Lower lobe of right lung (tissue), 2 donors: ENCODE results near the gene MYO10. TPM values are rescaled to one million over a fixed set of nuclear protein-coding genes. Genes with fewer than 3 reads are reported as not detected.

Experiments
- ATAC-seq, 2 donors: fragments of 200-7000 bp; cut with Tn5 transposase; one replicate each; pipeline ENCODE4 v1.9.1; 2020 to 2022; ENCODE audit warnings: mild to moderate bottlenecking in 2 of 2, moderate library complexity in 2 of 2
- DNase-seq: peaks from one replicate; pipeline ENCODE4 v3.0.0-alpha.2; 2020
- H3K27ac ChIP-seq: fragments of 200-600 bp; one replicate; pipeline ENCODE4 v1.8.0; 2022
- H3K27me3 ChIP-seq: fragments of 200-600 bp; one replicate; pipeline ENCODE4 v1.8.0; 2022; ENCODE audit warnings: low read depth
- H3K36me3 ChIP-seq: fragments of 200-600 bp; one replicate; pipeline ENCODE4 v1.8.0; 2022; ENCODE audit warnings: mild to moderate bottlenecking
- H3K4me1 ChIP-seq: fragments of 200-600 bp; one replicate; pipeline ENCODE4 v1.8.0; 2022
- H3K4me3 ChIP-seq: fragments of 200-600 bp; one replicate; pipeline ENCODE4 v1.8.0; 2022; ENCODE audit warnings: mild to moderate bottlenecking
- H3K9me3 ChIP-seq: fragments of 200-600 bp; one replicate; pipeline ENCODE4 v1.8.0; 2022
- intact Hi-C: fragments of 100-400 bp; cut with DNase I; formaldehyde crosslinking; loops from one replicate; pipeline ENCODE4 v1.11.0; 2022
- total RNA-seq: library from RNA; stranded (reverse); fragmentation: NEBNext Ultra II Directional; extraction: Animal tissue kit (Norgen Biotek cat#: 25700); gene quantifications from one replicate; pipeline ENCODE4 v1.2.1, GENCODE V29; 2021
- TF ChIP-seq, protein P1 (sequence below): fragments of 200-600 bp; IDR thresholded peaks from one replicate; pipeline ENCODE4 v1.8.0; 2022; ENCODE audit warnings: antibody characterized with exemption, mild to moderate bottlenecking
- donor health status: DM: no; HTN: yes; CAD: no; lungs with severe emphysema.

MYO10 gene
- total RNA-seq, 1 donor from 2014 or later: 51.5 TPM

DNA sequence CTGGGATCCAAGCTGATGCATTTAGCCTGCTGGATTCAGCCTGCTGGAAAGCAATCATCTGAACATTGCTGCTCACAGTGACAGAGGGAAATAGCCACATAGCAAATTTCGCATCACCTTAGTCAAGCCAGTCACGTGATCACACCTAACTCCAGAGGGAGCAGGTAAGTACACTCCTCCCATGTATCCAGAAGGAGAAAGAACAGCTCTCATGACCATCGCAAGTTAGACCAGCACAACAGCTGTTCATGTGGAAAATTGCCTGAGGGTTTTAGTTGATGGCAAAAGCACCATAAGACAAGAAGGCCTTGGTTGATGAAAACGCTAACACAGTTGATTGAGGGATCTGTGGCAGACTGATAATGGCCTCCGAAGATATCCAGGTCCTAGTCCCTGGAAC lies 34.2 kb upstream of the MYO10 start:
- intact Hi-C loops: no loop called here
- Histone ChIP-seq H3K9me3 (no peaks in the 10 kb centered on the region), H3K4me1 (no peaks in the 10 kb centered on the region), H3K36me3 (no peaks in the 10 kb centered on the region), H3K27ac (no peak overlapping the region), H3K4me3 (no peak overlapping the region), H3K27me3 (no peaks in the 10 kb centered on the region)
- TF ChIP-seq, protein P1, sequence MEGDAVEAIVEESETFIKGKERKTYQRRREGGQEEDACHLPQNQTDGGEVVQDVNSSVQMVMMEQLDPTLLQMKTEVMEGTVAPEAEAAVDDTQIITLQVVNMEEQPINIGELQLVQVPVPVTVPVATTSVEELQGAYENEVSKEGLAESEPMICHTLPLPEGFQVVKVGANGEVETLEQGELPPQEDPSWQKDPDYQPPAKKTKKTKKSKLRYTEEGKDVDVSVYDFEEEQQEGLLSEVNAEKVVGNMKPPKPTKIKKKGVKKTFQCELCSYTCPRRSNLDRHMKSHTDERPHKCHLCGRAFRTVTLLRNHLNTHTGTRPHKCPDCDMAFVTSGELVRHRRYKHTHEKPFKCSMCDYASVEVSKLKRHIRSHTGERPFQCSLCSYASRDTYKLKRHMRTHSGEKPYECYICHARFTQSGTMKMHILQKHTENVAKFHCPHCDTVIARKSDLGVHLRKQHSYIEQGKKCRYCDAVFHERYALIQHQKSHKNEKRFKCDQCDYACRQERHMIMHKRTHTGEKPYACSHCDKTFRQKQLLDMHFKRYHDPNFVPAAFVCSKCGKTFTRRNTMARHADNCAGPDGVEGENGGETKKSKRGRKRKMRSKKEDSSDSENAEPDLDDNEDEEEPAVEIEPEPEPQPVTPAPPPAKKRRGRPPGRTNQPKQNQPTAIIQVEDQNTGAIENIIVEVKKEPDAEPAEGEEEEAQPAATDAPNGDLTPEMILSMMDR: no peak
- ATAC-seq: no peak
- DNase-seq: no peak

- intact Hi-C loops: no loop called here
- ATAC-seq: no peak
- H3K9me3 ChIP-seq: no peaks in the 10 kb centered on the region
- H3K4me3 ChIP-seq: no peak overlapping the region
- no peaks in the 10 kb centered on the region for H3K36me3 ChIP-seq
- no peak overlapping the region for H3K27ac ChIP-seq
- H3K27me3 ChIP-seq: no peaks in the 10 kb centered on the region
- no peak for DNase-seq
- TF ChIP-seq, protein P1: no peak
- H3K4me1 ChIP-seq: no peaks in the 10 kb centered on the region
Observed at GRCh38 chr5:16965581-16965980, 29.5 kb upstream of the MYO10 start.

DNA sequence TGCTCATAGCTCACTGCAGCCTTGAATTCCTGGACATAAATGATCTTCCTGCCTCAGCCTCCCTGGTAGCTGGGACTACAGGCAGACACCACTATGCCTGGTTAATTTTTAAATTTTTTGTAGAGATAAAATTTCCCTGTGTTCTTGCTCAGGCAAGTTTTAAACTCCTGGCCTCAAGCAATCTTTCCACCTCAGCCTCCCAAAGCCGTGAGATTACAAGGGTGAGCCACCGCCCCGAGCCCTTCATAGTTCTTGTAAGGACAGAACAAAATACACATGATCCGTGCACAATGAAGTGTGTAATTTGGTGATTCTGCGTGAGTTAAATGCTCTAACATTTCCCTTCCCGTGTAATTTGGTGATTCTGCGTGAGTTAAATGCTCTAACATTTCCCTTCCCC lies 27.7 kb upstream of the MYO10 start:
- DNase-seq (no peak), ATAC-seq (no peak)
- TF ChIP-seq, protein P1: no peak
- no peak overlapping the region for H3K4me3 ChIP-seq
- no peaks in the 10 kb centered on the region for H3K27me3 ChIP-seq
- intact Hi-C loops: no loop called here
- H3K9me3 ChIP-seq: no peaks in the 10 kb centered on the region
- H3K36me3 ChIP-seq: no peaks in the 10 kb centered on the region
- no peak overlapping the region for H3K27ac ChIP-seq
- H3K4me1 ChIP-seq: no peaks in the 10 kb centered on the region

- H3K4me3 ChIP-seq: no peak overlapping the region
- no peaks in the 10 kb centered on the region for H3K36me3 ChIP-seq
- ATAC-seq (no peak), DNase-seq (no peak)
- H3K4me1 ChIP-seq: no peaks in the 10 kb centered on the region
- no peaks in the 10 kb centered on the region for H3K27me3 ChIP-seq
- no peaks in the 10 kb centered on the region for H3K9me3 ChIP-seq
- intact Hi-C loops: no loop called here
- no peak overlapping the region for H3K27ac ChIP-seq
- TF ChIP-seq, protein P1: no peak
Observed at GRCh38 chr5:16961131-16961530, 25.0 kb upstream of the MYO10 start.

DNA sequence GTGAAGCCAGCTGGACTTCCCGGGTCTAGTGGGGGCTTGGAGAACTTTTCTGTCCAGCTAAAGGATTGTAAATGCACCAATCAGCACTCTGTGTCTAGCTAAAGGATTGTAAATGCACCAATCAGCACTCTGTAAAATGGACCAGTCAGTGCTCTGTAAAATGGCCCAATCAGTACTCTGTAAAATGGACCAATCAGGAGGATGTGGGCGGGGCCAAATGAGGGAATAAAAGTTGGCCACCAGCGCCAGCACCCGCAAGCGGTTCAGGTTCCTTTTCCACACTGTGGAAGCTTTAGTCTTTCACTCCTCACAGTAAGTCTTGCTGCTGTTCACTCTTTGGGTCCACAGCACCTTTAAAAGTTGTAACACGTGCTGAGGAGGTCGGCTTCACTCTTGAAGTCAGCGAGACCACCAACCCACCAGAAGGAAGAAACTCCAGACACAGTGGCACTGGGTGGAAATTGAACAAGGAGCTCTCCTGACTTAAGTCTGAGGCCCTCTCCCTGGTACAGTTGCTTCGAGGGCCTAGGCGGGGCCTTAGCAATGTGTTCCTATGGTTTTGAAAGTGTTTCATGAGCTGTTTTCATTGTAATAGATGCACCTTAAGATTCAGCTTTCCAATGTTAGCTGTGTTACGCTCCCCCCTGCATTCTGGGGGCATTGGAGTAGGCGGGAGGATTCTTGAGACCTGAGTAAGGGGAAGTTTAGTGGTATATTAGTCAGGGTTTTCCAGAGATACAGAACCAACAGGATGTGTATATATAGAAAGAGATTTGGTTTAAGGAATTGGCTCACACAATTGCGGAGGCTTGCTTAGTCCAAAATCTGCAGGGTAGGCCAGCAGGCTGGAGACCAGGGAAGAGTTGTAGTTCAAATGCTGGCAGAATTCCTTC lies 21.5 kb upstream of the MYO10 start:
- H3K9me3 ChIP-seq: no peaks in the 10 kb centered on the region
- H3K27me3 ChIP-seq: no peaks in the 10 kb centered on the region
- intact Hi-C loops: no loop called here
- no peak overlapping the region for H3K27ac ChIP-seq
- no peak for DNase-seq
- TF ChIP-seq, protein P1: no peak
- no peaks in the 10 kb centered on the region for H3K36me3 ChIP-seq
- no peaks in the 10 kb centered on the region for H3K4me1 ChIP-seq
- H3K4me3 ChIP-seq: no peak overlapping the region
- no peak for ATAC-seq
